Esophagus muscularis mucosa (tissue), 4 donors: ENCODE results near the gene JAKMIP1. TPM values are rescaled to one million over a fixed set of nuclear protein-coding genes. Genes with fewer than 3 reads are reported as not detected.

Experiments
- DNase-seq: peaks from one replicate; pipeline ENCODE4 v3.0.0-alpha.2; 2017; ENCODE audit errors: extremely low spot score
- H3K27ac ChIP-seq, 4 donors: fragments of 200-600 bp; sonication (generic); replicated peaks in 1 of 4; 1 replicate in 3 of 4; 2 replicates in 1 of 4; pipeline ENCODE4 v1.5.1; 2016 to 2019; ENCODE audit warnings: mild to moderate bottlenecking in 1 of 4
- H3K27me3 ChIP-seq, 4 donors: fragments of 200-600 bp; sonication (generic); one replicate each; pipeline versions ENCODE4 v1.5.1 to v1.6.0; 2016 to 2019
- H3K36me3 ChIP-seq, 4 donors: fragments of 200-600 bp; sonication (generic); one replicate each; pipeline ENCODE4 v1.5.1; 2016 to 2019
- H3K4me1 ChIP-seq, 4 donors: fragments of 200-600 bp; sonication (generic); one replicate each; pipeline ENCODE4 v1.5.1; 2016 to 2019
- H3K4me3 ChIP-seq, 4 donors: fragments of 200-600 bp; sonication (generic); 1 replicate in 2 of 4; 2 replicates in 2 of 4; pipeline ENCODE4 v1.5.1; 2016 to 2019; ENCODE audit warnings: mild to moderate bottlenecking in 4 of 4, moderate library complexity in 1 of 4
- H3K9me3 ChIP-seq, 4 donors: fragments of 200-600 bp; sonication (generic); 1 replicate in 3 of 4; 2 replicates in 1 of 4; pipeline ENCODE4 v1.5.1; 2016 to 2019
- CTCF ChIP-seq, 3 experiments: fragments of 200-600 bp in 2 of 3; fragments of 450-650 bp in 1 of 3; sonication (generic) in 2 of 3; IDR thresholded peaks; one replicate each; pipeline ENCODE4 v1.5.1; 2017 to 2019; ENCODE audit warnings: antibody characterized with exemption in 3 of 3, mild to moderate bottlenecking in 2 of 3, moderate library complexity in 1 of 3
- EP300 ChIP-seq: sonication (generic); formaldehyde crosslinking; IDR thresholded peaks from one replicate; pipeline ENCODE4 v1.6.1; 2017; ENCODE audit warnings: antibody characterized with exemption
- POLR2A ChIP-seq: fragments of 450-650 bp; IDR thresholded peaks from one replicate; pipeline ENCODE4 v1.6.1; 2017; ENCODE audit warnings: antibody characterized with exemption, moderate library complexity, mild to moderate bottlenecking, low read depth
- POLR2AphosphoS5 ChIP-seq, 2 donors: sonication (generic); formaldehyde crosslinking; IDR thresholded peaks; one replicate each; pipeline ENCODE4 v1.6.1; 2017; ENCODE audit warnings: antibody characterized with exemption in 2 of 2
- WGBS: methylation state at CpG from one replicate; pipeline ENCODE4 v1.1.5; 2018; 5-methylcytosine and 5-hydroxymethylcytosine counted together
- intact Hi-C: fragments of 100-400 bp; cut with DNase I; formaldehyde crosslinking; loops from one replicate; pipeline ENCODE4 v1.15.1; 2023
- total RNA-seq, 4 donors: library from RNA; depleted of rRNA; stranded (reverse); fragments of >200 nt; gene quantifications; one replicate each; pipeline versions ENCODE4 v1.1.0 to v1.2.1, GENCODE V29; 2016

JAKMIP1 gene
- total RNA-seq, 4 donors from 2014 or later: 0.57 to 2.8 (median 0.91) TPM

DNA sequence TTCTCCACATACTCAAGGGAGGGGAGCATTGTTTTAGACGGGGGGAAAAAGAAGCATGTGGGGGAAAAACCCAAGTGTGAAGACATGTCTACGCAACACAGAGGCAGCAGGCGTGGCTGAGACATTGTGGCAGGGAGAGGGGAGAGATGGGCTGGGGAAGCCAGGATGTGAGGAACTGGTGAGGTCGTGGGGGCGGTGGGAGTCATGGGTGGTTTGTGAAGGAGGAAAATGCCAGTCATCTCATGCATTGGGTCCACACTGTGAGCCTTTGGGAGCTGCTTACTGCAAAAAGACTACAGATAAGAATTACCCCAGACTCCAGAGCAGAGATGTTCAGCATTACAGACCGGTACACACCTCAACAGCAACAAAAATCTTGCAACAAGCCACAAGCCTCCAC is 2.1 kb downstream of the JAKMIP1 start:
- Histone ChIP-seq H3K4me3 (no peak overlapping the region), H3K27ac (no peak overlapping the region), H3K36me3 (no peaks in the 10 kb centered on the region), H3K27me3 (peaks cover 0 to 83% (median 34%) of the 10 kb centered on the region in 4 donors), H3K9me3 (peaks cover 0 to 11% (median 4%) of the 10 kb centered on the region in 4 donors), H3K4me1 (peaks cover 14 to 28% (median 25%) of the 10 kb centered on the region in 4 donors)
- intact Hi-C loops: no loop called here
- no peak for TF ChIP-seq POLR2AphosphoS5 (IDR thresholded peaks at IDR 0.05)
- WGBS: 59% methylated on average over 6 of the region's 6 CpGs
- no peak for DNase-seq

DNA sequence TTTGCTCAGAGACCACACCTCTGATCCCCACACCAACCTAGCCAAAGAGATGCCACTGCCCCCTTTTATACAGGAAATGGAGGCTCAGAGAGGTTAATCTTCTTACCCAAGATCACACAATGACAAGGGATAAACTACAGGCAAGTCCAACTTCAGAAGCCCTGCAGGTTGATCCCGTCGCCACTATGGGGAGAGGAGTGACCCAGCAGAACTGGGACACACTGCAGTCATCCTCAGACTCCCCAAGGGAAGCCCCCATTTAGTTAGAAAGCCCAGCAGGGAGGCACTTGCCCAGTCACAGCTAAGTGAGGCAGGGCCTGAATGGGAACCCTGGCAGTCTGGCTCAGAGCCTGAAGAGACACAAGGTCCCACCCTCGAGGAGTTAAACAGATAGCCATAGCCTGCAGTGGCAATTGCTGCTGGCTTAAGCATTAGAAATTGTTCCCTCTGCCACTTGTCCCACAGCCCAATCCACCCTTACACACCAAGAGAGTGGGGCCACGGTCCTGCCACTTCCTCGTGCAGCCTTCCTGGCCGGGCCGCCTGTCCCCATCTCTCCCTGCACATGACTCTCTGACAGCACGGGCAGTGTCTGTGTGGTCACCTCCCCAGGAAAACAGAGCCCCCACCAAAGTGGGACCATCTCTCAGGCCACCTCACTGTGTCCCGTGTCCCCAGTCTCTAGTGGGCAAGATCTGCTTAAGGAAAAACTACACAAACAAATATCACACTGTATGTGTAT is 2.7 kb downstream of the JAKMIP1 start:
- Histone ChIP-seq H3K4me3 (no peak overlapping the region), H3K36me3 (no peaks in the 10 kb centered on the region), H3K4me1 (peaks cover 14 to 28% (median 25%) of the 10 kb centered on the region in 4 donors), H3K27ac (no peak overlapping the region), H3K27me3 (peaks cover 0 to 90% (median 34%) of the 10 kb centered on the region in 4 donors), H3K9me3 (peaks cover 0 to 11% (median 4%) of the 10 kb centered on the region in 4 donors)
- TF ChIP-seq POLR2AphosphoS5 (IDR thresholded peaks at IDR 0.05) (no peak), CTCF (IDR thresholded peaks at IDR 0.05) (no peak), EP300 (no peak), POLR2A (no peak)
- DNase-seq: no peak
- 88% methylated on average over 3 of the region's 9 CpGs for WGBS
- intact Hi-C loops: no loop called here

DNA sequence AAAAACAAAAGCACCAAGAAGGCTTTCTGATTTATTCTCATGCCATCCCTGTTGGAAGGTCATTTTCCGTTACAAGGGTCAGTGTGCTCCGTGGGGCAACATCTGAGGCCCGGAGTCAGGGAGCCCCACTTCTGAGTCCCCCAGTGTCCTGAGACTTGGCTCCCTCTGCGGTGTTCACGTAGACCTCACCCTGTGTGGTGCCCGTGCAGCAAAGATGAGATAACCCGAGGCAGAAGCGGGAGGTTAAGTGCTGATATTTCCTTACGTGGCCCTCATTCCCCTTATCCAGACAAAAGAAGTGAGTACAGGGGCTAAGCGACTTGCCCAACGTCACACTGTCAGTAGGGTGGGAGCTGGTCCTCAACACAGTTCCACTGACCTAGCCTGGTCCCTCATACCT is 3.5 kb downstream of the JAKMIP1 start:
- no peak for DNase-seq
- Histone ChIP-seq H3K9me3 (peaks cover 0 to 11% (median 4%) of the 10 kb centered on the region in 4 donors), H3K27ac (no peak overlapping the region), H3K27me3 (peaks cover 0 to 96% (median 34%) of the 10 kb centered on the region in 4 donors), H3K36me3 (no peaks in the 10 kb centered on the region), H3K4me3 (no peak overlapping the region), H3K4me1 (peaks cover 14 to 28% (median 25%) of the 10 kb centered on the region in 4 donors)
- 83% methylated on average over 11 of the region's 11 CpGs for WGBS
- intact Hi-C loops: no loop called here
- no peak for TF ChIP-seq EP300
- no peak for TF ChIP-seq CTCF (IDR thresholded peaks at IDR 0.05)
- no peak for TF ChIP-seq POLR2AphosphoS5 (IDR thresholded peaks at IDR 0.05)
- no peak for TF ChIP-seq POLR2A

- WGBS: 72% methylated on average over 8 of the region's 8 CpGs
- Histone ChIP-seq H3K4me3 (no peak overlapping the region), H3K9me3 (peaks cover 0 to 7% (median 2%) of the 10 kb centered on the region in 4 donors), H3K36me3 (no peaks in the 10 kb centered on the region), H3K27ac (no peak overlapping the region), H3K4me1 (peaks cover 14 to 28% (median 25%) of the 10 kb centered on the region in 4 donors), H3K27me3 (peaks cover 0 to 94% (median 34%) of the 10 kb centered on the region in 4 donors)
- TF ChIP-seq CTCF (IDR thresholded peaks at IDR 0.05): no peak
- no peak for TF ChIP-seq POLR2A
- no peak for TF ChIP-seq EP300
- no peak for TF ChIP-seq POLR2AphosphoS5 (IDR thresholded peaks at IDR 0.05)
- intact Hi-C loops: no loop called here
- no peak for DNase-seq
Measured at GRCh38 chr4:6196324-6196723, 4.0 kb downstream of the JAKMIP1 start.

DNA sequence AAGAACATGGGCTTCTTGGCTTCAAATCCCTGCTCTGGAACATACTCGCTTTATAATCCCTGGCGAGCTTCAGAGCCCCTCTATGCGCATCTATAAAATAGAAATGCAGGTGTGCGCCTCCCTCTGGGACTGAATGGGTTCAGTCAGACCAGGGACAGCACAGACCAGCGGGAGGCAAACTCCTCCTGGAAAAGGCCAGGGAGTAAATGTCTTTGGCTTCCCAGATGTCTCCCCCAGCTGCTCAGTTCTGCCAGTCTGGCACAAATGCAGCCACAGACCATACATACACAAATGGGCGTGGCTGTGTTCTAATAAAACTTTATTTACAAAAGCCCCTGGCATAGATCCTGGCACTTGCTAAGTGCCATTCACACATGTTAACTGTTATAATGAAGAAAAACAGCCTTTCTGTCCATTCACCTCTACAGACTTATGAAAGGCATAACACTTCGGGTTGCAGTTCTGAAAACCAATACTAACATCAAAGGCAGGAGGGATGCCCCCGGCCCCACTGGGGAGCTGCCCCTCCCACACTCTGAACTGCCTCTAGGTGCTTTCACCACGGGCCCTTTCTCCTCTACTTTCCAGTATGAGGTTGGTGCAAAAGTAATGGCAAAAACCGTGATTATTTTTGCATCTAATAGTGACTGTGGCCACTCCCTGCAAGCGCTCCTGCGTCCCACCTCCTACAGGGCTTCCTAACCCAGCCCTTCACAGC is 4.6 kb downstream of the JAKMIP1 start:
- 58% methylated on average over 12 of the region's 12 CpGs for WGBS
- Histone ChIP-seq H3K9me3 (peaks cover 0 to 2% (median 0%) of the 10 kb centered on the region in 4 donors), H3K36me3 (no peaks in the 10 kb centered on the region), H3K4me1 (peaks cover 14 to 26% (median 23%) of the 10 kb centered on the region in 4 donors), H3K27me3 (peaks cover 0 to 93% (median 34%) of the 10 kb centered on the region in 4 donors), H3K27ac (no peak overlapping the region), H3K4me3 (no peak overlapping the region)
- DNase-seq: no peak
- intact Hi-C loops: no loop called here
- TF ChIP-seq POLR2A (no peak), CTCF (IDR thresholded peaks at IDR 0.05) (no peak), POLR2AphosphoS5 (IDR thresholded peaks at IDR 0.05) (no peak), EP300 (no peak)
